MCF 10A (cell line): ENCODE data around the gene FGD2. TPM values are rescaled to one million over a fixed set of nuclear protein-coding genes. Genes with fewer than 3 reads are reported as not detected.

Experiments
- BruUV-seq: library from RNA; stranded (reverse); fragments of 400-500 nt; replicated peaks from 2 replicates; lab custom pipeline; 2021; lab: Mats Ljungman, UMichigan
- CTCF ChIA-PET: fragments of 300-600 bp; sonication (Branson Sonifier 250); formaldehyde crosslinking; extraction: SDS; loops from one replicate; lab custom pipeline; 2021; ENCODE audit warnings: antibody characterized with exemption, inconsistent platforms; lab: Yijun Ruan, JAX
- POLR2A ChIA-PET: fragments of 300-600, 350-650 bp; sonication (Branson Sonifier 250); formaldehyde crosslinking; extraction: SDS; loops from one replicate; lab custom pipeline; 2020; ENCODE audit warnings: antibody characterized with exemption, inconsistent platforms; lab: Yijun Ruan, JAX
- DNase-seq: peaks from one replicate; pipeline ENCODE4 v3.0.0-alpha.2; 2018; ENCODE audit not compliant: unreplicated experiment
- H3K27ac Mint-ChIP-seq: one replicate; pipeline ENCODE4 v1.8.0; 2022; ENCODE audit warnings: mild to moderate bottlenecking, low read depth, mixed read lengths; ENCODE audit not compliant: unreplicated experiment
- H3K27me3 Mint-ChIP-seq: one replicate; pipeline ENCODE4 v1.8.0; 2022; ENCODE audit warnings: mixed read lengths; ENCODE audit not compliant: insufficient read depth, unreplicated experiment
- H3K36me3 Mint-ChIP-seq: one replicate; pipeline ENCODE4 v1.8.0; 2022; ENCODE audit warnings: mild to moderate bottlenecking, moderate library complexity, mixed read lengths; ENCODE audit not compliant: insufficient read depth, unreplicated experiment
- H3K4me1 Mint-ChIP-seq: one replicate; pipeline ENCODE4 v1.8.0; 2022; ENCODE audit warnings: mixed read lengths; ENCODE audit not compliant: insufficient read depth, unreplicated experiment
- H3K4me3 Mint-ChIP-seq: one replicate; pipeline ENCODE4 v1.8.0; 2022; ENCODE audit warnings: mild to moderate bottlenecking, moderate library complexity, mixed read lengths; ENCODE audit not compliant: unreplicated experiment
- H3K9me3 Mint-ChIP-seq: one replicate; pipeline ENCODE4 v1.8.0; 2022; ENCODE audit warnings: mixed read lengths; ENCODE audit not compliant: unreplicated experiment
- intact Hi-C: fragments of 100-400 bp; cut with micrococcal nuclease; formaldehyde crosslinking; loops from 2 replicates; pipeline ENCODE4 v1.14.1; 2022
- total RNA-seq: library from RNA; stranded (reverse); gene quantifications from 2 replicates; pipeline ENCODE4 v1.2.3, GENCODE V29; 2022
- TF ChIP-seq, protein P1 (sequence below): fragments of 200-600 bp; IDR thresholded peaks from one replicate; pipeline ENCODE4 v1.8.0; 2022; ENCODE audit warnings: antibody characterized with exemption, mild to moderate bottlenecking; ENCODE audit not compliant: unreplicated experiment

Gene FGD2
- total RNA-seq, 1 experiment from 2014 or later, result not detected

DNA sequence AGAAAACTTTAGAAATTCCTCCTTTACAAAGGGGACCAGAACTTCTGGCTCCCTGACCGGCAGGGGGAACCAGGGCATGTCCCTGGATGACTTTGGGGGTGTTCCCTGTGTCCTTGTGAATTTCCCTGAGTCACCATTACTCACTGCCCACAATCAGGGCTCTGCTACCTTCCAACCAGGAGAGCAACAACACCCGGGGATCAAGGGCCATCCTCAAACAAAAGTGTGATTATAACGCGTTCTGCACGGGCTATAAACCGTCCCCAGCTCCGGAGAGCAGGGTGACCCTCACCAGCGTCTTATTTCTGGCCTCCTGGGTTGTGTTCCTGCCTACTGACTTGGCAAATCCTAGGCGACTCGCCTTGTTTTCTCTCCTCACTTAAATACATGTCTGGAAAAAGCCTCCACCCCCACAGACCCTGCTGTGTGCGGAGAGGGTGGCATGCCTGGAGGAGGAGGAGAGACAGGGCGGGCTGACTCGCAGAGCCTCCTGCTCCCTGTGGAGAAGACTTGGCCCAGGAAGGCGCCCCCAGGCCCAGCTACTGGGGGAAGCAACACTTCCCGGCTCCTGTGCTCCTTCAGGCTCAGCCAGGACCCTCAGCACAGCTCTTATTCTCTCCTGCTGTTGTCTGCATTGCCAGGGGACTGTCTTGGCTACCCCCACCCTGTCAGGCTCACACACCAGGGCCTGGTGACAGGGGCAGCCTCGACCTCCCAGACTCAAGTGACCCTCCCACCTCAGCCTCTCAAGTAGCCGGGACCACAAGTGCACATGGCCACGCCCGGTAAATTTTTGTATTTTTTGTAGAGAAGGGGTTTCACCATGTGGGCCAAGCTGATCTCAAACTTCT lies 54.1 kb downstream of the FGD2 start:
- peak; percentile 97 for DNase-seq
- intact Hi-C loops, result loop anchor here (1.0 to 2.0 kb wide), 3 partner anchors 43 to 113 kb away; no protein-coding TSS in a partner anchor
- no peaks in the 10 kb centered on the region for H3K27me3 Mint-ChIP-seq
- peak overlapping the region; percentile 91 for H3K27ac Mint-ChIP-seq
- TF ChIP-seq, protein P1, sequence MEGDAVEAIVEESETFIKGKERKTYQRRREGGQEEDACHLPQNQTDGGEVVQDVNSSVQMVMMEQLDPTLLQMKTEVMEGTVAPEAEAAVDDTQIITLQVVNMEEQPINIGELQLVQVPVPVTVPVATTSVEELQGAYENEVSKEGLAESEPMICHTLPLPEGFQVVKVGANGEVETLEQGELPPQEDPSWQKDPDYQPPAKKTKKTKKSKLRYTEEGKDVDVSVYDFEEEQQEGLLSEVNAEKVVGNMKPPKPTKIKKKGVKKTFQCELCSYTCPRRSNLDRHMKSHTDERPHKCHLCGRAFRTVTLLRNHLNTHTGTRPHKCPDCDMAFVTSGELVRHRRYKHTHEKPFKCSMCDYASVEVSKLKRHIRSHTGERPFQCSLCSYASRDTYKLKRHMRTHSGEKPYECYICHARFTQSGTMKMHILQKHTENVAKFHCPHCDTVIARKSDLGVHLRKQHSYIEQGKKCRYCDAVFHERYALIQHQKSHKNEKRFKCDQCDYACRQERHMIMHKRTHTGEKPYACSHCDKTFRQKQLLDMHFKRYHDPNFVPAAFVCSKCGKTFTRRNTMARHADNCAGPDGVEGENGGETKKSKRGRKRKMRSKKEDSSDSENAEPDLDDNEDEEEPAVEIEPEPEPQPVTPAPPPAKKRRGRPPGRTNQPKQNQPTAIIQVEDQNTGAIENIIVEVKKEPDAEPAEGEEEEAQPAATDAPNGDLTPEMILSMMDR, result peak; percentile 66
- BruUV-seq, result no TSS peak
- no peaks in the 10 kb centered on the region for H3K9me3 Mint-ChIP-seq
- H3K4me1 Mint-ChIP-seq, result peaks cover 31% of the 10 kb centered on the region
- no peaks in the 10 kb centered on the region for H3K36me3 Mint-ChIP-seq
- ChIA-PET CTCF (interaction anchor here (0.8 to 19.6 kb wide), 15 partner anchors 9 to 174 kb away, joined by 3 to 314 read pairs (median 5); partner anchors contain the start of genes C6orf89 and PIM1), POLR2A (interaction anchor here (0.7 to 6.7 kb wide), 16 partner anchors 9 to 792 kb away, joined by 3 to 111 read pairs (median 6); partner anchors contain the start of gene PIM1)
- peak overlapping the region; percentile 46 for H3K4me3 Mint-ChIP-seq

DNA sequence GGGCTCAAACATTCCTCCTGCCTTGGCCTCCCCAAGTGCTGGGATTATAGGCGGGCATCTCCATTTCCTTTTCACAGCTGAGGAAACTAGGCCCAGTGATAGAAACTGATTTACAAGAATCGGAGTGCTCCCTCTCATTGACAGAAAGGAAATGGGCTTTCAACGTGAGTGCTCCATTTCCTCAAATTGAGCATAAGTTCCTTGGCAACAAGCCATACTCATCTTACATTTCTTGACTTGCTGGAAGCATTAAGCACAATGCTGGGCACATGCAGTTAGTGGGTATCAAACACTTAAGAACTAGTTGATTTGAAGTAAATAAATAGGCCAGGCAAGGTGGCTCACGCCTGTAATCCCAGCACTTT lies 54.7 kb downstream of the FGD2 start:
- CTCF ChIA-PET, result interaction anchor here (1.2 to 19.6 kb wide), 8 partner anchors 14 to 150 kb away, joined by 3 to 314 read pairs (median 5); partner anchors contain the start of gene PIM1
- H3K9me3 Mint-ChIP-seq, result no peaks in the 10 kb centered on the region
- peaks cover 31% of the 10 kb centered on the region for H3K4me1 Mint-ChIP-seq
- BruUV-seq, result no TSS peak
- no peaks in the 10 kb centered on the region for H3K36me3 Mint-ChIP-seq
- no peaks in the 10 kb centered on the region for H3K27me3 Mint-ChIP-seq
- no peak for DNase-seq
- intact Hi-C loops, result no loop called here
- H3K4me3 Mint-ChIP-seq, result no peak overlapping the region
- H3K27ac Mint-ChIP-seq, result peak overlapping the region; percentile 91
- POLR2A ChIA-PET, result interaction anchor here (0.7 to 6.7 kb wide), 10 partner anchors 9 to 791 kb away, joined by 3 to 111 read pairs (median 8); partner anchors contain the start of gene PIM1
- TF ChIP-seq, protein P1, result no peak

DNA sequence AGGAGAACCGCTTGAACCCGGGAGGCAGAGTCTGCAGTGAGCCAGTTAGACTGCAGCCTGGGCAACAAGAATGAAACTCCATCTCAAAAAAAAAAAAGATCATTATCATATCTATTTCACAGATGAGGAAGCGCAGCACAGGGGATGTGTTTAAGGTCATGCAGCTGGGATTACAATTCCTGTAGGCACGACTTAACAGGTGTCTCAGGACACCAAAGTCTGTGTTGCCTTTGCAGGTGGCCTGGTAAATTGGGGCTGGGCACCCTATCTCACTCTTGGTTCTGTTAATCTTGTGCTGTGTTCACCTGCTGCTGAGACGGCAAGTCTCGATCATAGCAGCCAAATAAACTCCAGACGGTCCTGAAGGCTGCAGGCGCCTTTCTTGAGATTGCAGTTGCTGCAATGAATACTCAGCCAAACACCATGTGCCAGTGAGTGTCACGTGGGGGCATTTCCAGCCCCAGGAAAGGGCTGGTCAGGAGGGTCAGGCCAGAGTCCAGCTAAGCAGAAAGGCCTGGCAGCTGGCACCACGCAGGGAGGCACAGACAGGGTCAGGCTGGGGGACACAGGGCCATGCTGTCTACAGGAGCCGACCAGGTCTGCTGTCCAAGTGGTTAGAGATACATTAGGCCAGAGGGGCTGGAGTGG lies 55.8 kb downstream of the FGD2 start:
- Mint-ChIP-seq H3K4me3 (no peak overlapping the region), H3K9me3 (no peaks in the 10 kb centered on the region), H3K36me3 (no peaks in the 10 kb centered on the region), H3K27ac (no peak overlapping the region), H3K27me3 (no peaks in the 10 kb centered on the region), H3K4me1 (peaks cover 31% of the 10 kb centered on the region)
- no peak for DNase-seq
- no TSS peak for BruUV-seq
- intact Hi-C loops, result no loop called here
- TF ChIP-seq, protein P1, result no peak
- ChIA-PET CTCF (interaction anchor here (0.6 to 19.6 kb wide), 3 partner anchors 22 to 110 kb away, joined by 3 to 314 read pairs (median 249); partner anchors contain the start of gene PIM1), POLR2A (interaction anchor here (0.7 to 6.7 kb wide), 3 partner anchors 9 to 110 kb away, joined by 3 to 111 read pairs (median 3); partner anchors contain the start of gene PIM1)

DNA sequence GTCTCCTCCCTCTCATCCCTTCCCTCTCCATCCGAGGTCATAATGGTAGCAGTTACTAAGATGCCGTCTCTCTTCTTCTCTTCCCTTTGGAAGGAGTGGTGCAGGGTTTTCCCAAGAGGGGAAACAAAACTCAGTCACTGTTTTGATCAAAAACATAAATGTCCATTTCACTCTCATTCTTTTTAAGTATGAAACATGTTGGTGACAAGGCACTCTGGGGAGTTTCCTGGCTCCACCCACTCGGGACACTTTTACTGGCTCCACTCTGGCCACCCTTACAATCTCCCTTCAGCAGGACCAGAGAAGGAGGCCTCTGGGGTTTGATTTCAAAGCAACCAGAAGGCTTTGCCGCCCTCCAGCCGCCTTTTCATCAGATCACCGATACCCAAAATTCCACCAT lies 57.0 kb downstream of the FGD2 start:
- no TSS peak for BruUV-seq
- no peaks in the 10 kb centered on the region for H3K36me3 Mint-ChIP-seq
- intact Hi-C loops, result no loop called here
- no peaks in the 10 kb centered on the region for H3K9me3 Mint-ChIP-seq
- no peak overlapping the region for H3K4me3 Mint-ChIP-seq
- peaks cover 24% of the 10 kb centered on the region for H3K4me1 Mint-ChIP-seq
- POLR2A ChIA-PET, result no interaction called here
- CTCF ChIA-PET, result no interaction called here
- no peak for DNase-seq
- no peak overlapping the region for H3K27ac Mint-ChIP-seq
- TF ChIP-seq, protein P1, result no peak
- H3K27me3 Mint-ChIP-seq, result no peaks in the 10 kb centered on the region
